GOT3 (cell line): ENCODE results near the gene ZNF28.
"Not testable (repeated sequence)": the region's sequence is repeated elsewhere in the genome, so short reads cannot be mapped to it uniquely, and the experiment has no call there.

Experiments
- DNase-seq: peaks from one replicate; lab custom pipeline; 2025; ENCODE audit warnings: mixed read lengths; lab: John Stamatoyannopoulos, UW

Gene ZNF28

GRCh38 chr19:52821204-52821960 is at the start of gene ZNF28:
Gene ZNF28 (minus strand): TSS chr19:52821633. CDS start chr19:52817958, 3,675 bp downstream.
- not testable (repeated sequence) for DNase-seq

DNA sequence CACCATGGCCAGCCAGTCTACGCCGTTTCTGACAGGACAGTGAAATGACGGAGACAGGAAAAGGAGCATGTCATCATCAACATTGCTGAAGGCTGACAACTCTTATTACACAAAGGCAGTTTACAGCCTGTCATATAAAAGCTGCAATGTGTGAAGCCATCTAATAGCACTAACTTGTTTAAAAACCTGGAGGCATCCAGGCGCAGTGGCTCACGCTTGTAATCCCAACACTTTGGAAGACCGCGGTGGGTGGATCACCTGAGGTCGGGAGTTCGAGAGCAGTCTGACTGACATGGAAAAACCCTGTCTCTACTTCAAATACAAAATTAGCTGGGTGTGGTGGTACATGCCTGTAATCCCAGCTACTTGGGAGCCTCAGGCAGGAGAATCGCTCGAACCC is 46.6 kb upstream of the ZNF28 start:
- not testable (repeated sequence) for DNase-seq

GRCh38 chr19:52857378-52858191 is 36.2 kb upstream of the ZNF28 start, which contains the start of gene ZNF468:
Gene ZNF468 (minus strand): TSS chr19:52857619. CDS start chr19:52854272, 3,347 bp downstream.
- not testable (repeated sequence) for DNase-seq

DNA sequence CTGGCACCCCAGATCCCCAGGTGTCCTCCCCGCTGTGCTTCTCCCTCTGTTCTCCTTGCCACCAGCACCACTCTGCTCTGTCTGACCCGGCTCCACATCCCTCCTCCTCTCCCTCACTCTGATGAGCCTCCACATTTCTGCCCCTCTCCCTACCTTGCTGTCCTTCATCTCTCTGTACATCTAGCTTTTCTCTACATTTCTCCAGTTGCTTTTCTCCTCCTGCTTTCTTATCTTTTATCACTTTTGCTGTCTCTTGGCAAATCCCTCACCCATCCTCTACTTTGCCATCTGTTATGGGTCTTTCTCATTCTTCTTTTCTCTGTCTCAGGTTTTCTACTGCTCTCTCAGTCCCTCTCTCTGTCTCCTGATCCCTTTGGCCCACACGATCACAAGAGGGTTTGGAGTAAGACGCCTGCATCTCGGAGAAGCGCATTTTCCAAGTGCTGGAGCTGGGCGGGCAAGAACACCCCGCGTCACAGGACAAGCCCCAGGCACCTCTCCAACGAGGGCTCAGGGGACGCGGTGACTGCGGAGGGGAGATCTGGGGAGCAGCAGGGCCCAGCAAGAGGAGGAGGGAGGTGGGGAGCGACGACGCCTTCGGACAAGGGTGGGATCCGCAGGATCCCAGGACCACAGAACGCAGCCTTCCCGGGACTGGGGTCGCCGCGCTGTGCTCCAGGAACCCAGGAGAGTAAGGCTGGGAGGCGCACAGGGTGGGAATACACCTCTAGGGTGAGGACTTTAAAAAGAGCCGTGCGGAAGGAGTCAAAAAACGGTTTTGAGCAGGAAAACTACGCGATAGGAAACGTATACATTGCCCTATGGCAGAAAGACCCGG is 35.3 kb upstream of the ZNF28 start:
- not testable (repeated sequence) for DNase-seq

- not testable (repeated sequence) for DNase-seq
These were observed 25.9 kb upstream of the ZNF28 start for GRCh38 chr19:52847352-52847751.

- not testable (repeated sequence) for DNase-seq
These were observed 19.5 kb upstream of the ZNF28 start for GRCh38 chr19:52840825-52841465.

DNA sequence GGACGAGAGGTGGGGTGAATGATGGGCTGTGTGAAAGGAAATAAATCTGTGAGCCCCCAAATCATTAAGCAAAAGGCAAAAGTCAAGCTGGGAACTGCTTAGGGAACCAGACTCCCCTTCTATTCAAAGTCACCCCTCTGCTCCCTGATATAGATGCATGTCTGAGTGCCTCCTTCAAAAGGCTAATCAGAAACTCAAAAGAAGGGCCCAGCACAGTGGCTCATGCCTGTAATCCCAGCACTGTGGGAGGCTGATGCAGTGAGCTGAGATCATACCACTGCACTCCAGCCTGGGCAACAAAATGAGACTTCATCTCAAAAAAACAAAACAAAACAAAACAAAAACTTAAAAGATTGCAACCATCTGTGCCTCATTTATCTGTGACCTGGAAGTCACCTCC is 12.9 kb upstream of the ZNF28 start:
- DNase-seq = not testable (repeated sequence)

DNA sequence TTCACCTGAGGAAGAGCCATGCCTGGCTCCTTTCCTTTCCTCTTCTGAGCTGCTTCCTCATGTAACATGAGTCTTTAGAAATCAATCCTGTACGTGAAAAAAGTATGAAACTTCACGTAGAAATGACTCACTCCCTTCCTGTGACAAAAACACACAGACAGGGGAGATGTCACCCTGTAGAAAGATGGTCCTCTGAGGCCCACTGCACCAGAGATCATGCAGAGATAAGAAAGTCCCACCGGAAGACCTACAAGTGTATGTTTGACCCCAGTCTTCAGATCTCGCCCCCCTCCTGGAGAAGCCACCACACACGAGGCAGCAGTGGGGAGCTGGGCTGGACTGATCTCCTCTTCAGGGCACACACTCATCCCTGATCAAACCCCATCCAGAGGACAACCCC is 12.1 kb upstream of the ZNF28 start:
- not testable (repeated sequence) for DNase-seq

DNA sequence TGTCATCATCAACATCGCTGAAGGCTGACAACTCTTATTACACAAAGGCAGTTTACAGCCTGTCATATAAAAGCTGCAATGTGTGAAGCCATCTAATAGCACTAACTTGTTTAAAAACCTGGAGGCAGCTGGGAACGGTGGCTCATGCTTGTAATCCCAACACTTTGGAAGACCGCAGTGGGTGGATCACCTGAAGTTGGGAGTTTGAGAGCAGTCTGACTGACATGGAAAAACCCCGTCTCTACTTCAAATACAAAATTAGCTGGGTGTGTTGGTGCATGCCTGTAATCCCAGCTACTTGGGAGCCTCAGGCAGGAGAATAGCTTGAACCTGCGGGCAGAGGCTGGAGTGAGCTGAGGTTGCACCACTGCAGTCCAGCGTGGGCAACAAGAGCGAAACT is 8.4 kb upstream of the ZNF28 start:
- not testable (repeated sequence) for DNase-seq

DNA sequence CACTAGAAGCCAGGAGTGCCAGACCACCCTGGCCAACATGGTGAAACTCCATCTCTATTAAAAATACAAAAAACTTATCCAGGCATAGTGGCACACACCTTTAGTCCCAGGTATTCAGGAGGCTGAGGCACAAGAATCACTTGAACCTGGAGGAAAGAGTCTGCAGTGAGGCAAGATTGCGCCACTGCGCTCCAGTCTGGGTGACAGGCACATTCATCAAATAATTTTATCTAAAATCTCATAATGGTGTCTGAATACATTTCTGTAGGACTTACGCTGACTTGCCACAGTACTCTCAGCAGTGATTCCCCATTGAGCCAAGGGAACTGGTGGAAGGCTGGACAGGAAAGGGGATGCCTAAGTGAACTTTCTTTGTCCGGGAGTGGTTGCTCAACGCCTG is 4.3 kb upstream of the ZNF28 start:
- DNase-seq = no peak

DNA sequence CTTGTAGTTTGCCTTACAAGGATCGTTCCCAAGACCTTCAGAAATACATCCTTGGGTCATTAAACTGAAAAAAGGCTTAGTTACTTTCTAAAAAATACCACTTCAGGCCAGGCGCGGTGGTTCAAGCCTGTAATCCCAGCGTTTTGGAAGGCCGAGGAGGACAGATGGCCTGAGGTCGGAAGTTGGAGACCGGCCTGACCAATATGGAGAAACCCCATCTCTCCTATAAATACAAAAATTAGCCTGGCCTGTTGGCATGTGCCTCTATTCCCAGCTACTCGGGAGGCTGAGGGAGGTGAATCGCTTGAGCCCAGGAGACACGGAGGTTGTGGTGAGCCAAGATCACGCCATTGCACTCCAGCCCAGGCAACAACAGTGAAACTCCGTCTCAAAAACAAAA is 2.2 kb upstream of the ZNF28 start:
- no peak for DNase-seq

GRCh38 chr19:52820472-52821203 is 795 bp downstream of the ZNF28 start:
- DNase-seq = not testable (repeated sequence)

- no peak for DNase-seq
These were observed 11.6 kb downstream of the ZNF28 start for GRCh38 chr19:52809801-52810200.

- DNase-seq = not testable (repeated sequence)
These were observed 21.3 kb downstream of the ZNF28 start for GRCh38 chr19:52799950-52800640.

DNA sequence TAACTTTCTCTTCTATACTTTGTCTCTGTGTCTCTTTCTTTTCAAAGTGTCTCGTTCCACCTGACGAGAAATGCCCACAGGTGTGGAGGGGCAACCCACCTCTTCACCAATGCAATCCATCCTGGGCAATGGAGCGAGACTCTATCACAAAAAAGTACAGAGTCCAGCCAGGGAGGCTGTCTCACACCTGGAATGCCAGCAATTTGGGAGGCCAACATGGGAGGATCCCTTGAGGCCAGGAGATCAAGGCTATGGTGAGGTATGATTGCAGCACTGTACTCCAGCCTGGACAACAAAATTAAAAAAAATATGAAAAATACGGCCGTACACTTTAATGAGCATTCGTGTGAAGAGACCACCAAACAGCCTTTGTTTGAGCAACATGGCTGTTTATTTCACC is 32.0 kb downstream of the ZNF28 start:
- no peak for DNase-seq

GRCh38 chr19:52786464-52787354 is 34.7 kb downstream of the ZNF28 start, which contains the start of gene ZNF600:
Gene ZNF600 (minus strand): TSS chr19:52786791. CDS start chr19:52778888, 7,903 bp downstream.
- not testable (repeated sequence) for DNase-seq

DNA sequence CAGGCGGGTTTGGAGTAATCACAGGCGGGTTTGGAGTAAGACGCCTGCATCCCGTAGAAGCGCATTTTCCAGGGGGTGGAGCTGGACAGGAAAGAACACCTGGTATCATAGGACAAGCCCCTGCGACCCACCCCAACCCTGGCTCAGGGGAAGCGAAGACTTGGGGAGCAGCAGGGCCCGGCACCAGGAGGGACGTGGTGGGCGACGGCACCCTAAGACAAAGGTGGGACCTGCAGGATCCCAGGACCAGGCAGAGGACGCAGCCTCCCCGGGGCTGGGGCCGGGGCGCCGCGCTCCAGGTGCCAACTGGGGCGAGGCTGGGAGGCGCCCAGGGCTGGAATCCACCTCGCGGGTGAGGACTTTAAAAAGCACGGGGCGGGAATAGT is 35.4 kb downstream of the ZNF28 start:
- DNase-seq = no peak

- DNase-seq = no peak
These were observed 35.9 kb downstream of the ZNF28 start for GRCh38 chr19:52785506-52785905.

- not testable (repeated sequence) for DNase-seq
These were observed 38.6 kb downstream of the ZNF28 start for GRCh38 chr19:52782864-52783263.
